ENCODE results near the gene PUM2.
A peak's percentile ranks its signal among the peaks of the same experiment; 100 is the strongest.

PUM2 gene

GRCh38 chr2:20350753-20351554, at the start of gene PUM2:
Gene PUM2, minus strand, starts transcription at chr2:20350844. Its CDS starts 23,484 bp downstream, at chr2:20327360.
- Histone ChIP-seq H3K27me3 (ENCODE audit: control insufficient read depth, insufficient read depth, low read length) (no peaks in the 10 kb centered on the region), H3K9ac (ENCODE audit: low read length) (peak within 1 kb of the TSS; percentile 80), H3K4me1 (ENCODE audit: control insufficient read depth, insufficient read depth, low read length) (peaks cover 19% of the 10 kb centered on the region), H3K36me3 (ENCODE audit: control insufficient read depth, insufficient read depth, low read length) (no peaks in the 10 kb centered on the region), H3K27ac (ENCODE audit: low read depth, low read length) (peak within 1 kb of the TSS; percentile 93), H3K4me3 (ENCODE audit: low read length) (peak within 1 kb of the TSS; percentile 95)

GRCh38 chr2:20400306-20400705, 49.7 kb upstream of the PUM2 start:
- H3K27ac ChIP-seq (ENCODE audit: low read depth, low read length) = no peak overlapping the region
- peaks cover 9% of the 10 kb centered on the region for H3K4me1 ChIP-seq (ENCODE audit: control insufficient read depth, insufficient read depth, low read length)
- H3K9ac ChIP-seq (ENCODE audit: low read length) = no peak overlapping the region
- H3K4me3 ChIP-seq (ENCODE audit: low read length) = no peak overlapping the region
- no peaks in the 10 kb centered on the region for H3K27me3 ChIP-seq (ENCODE audit: control insufficient read depth, insufficient read depth, low read length)
- no peaks in the 10 kb centered on the region for H3K36me3 ChIP-seq (ENCODE audit: control insufficient read depth, insufficient read depth, low read length)

- no peak overlapping the region for H3K9ac ChIP-seq (ENCODE audit: low read length)
- H3K4me1 ChIP-seq (ENCODE audit: control insufficient read depth, insufficient read depth, low read length) = peaks cover 9% of the 10 kb centered on the region
- H3K4me3 ChIP-seq (ENCODE audit: low read length) = no peak overlapping the region
- no peaks in the 10 kb centered on the region for H3K36me3 ChIP-seq (ENCODE audit: control insufficient read depth, insufficient read depth, low read length)
- H3K27me3 ChIP-seq (ENCODE audit: control insufficient read depth, insufficient read depth, low read length) = no peaks in the 10 kb centered on the region
- H3K27ac ChIP-seq (ENCODE audit: low read depth, low read length) = no peak overlapping the region
These were observed 48.4 kb upstream of the PUM2 start for GRCh38 chr2:20398956-20399567.

GRCh38 chr2:20397811-20398447, 47.3 kb upstream of the PUM2 start:
- H3K36me3 ChIP-seq (ENCODE audit: control insufficient read depth, insufficient read depth, low read length) = no peaks in the 10 kb centered on the region
- peaks cover under 1% of the 10 kb centered on the region for H3K4me1 ChIP-seq (ENCODE audit: control insufficient read depth, insufficient read depth, low read length)
- H3K27ac ChIP-seq (ENCODE audit: low read depth, low read length) = no peak overlapping the region
- H3K27me3 ChIP-seq (ENCODE audit: control insufficient read depth, insufficient read depth, low read length) = no peaks in the 10 kb centered on the region
- no peak overlapping the region for H3K4me3 ChIP-seq (ENCODE audit: low read length)
- H3K9ac ChIP-seq (ENCODE audit: low read length) = no peak overlapping the region

GRCh38 chr2:20396356-20397000, 45.8 kb upstream of the PUM2 start:
- H3K36me3 ChIP-seq (ENCODE audit: control insufficient read depth, insufficient read depth, low read length) = no peaks in the 10 kb centered on the region
- no peaks in the 10 kb centered on the region for H3K27me3 ChIP-seq (ENCODE audit: control insufficient read depth, insufficient read depth, low read length)
- no peaks in the 10 kb centered on the region for H3K4me1 ChIP-seq (ENCODE audit: control insufficient read depth, insufficient read depth, low read length)
- H3K4me3 ChIP-seq (ENCODE audit: low read length) = no peak overlapping the region
- H3K27ac ChIP-seq (ENCODE audit: low read depth, low read length) = no peak overlapping the region
- H3K9ac ChIP-seq (ENCODE audit: low read length) = no peak overlapping the region

- Histone ChIP-seq H3K27me3 (ENCODE audit: control insufficient read depth, insufficient read depth, low read length) (no peaks in the 10 kb centered on the region), H3K27ac (ENCODE audit: low read depth, low read length) (no peak overlapping the region), H3K9ac (ENCODE audit: low read length) (no peak overlapping the region), H3K36me3 (ENCODE audit: control insufficient read depth, insufficient read depth, low read length) (no peaks in the 10 kb centered on the region), H3K4me1 (ENCODE audit: control insufficient read depth, insufficient read depth, low read length) (peaks cover 3% of the 10 kb centered on the region), H3K4me3 (ENCODE audit: low read length) (no peak overlapping the region)
These were observed 43.3 kb upstream of the PUM2 start for GRCh38 chr2:20393986-20394385.

- Histone ChIP-seq H3K27ac (ENCODE audit: low read depth, low read length) (no peak overlapping the region), H3K9ac (ENCODE audit: low read length) (no peak overlapping the region), H3K27me3 (ENCODE audit: control insufficient read depth, insufficient read depth, low read length) (no peaks in the 10 kb centered on the region), H3K36me3 (ENCODE audit: control insufficient read depth, insufficient read depth, low read length) (no peaks in the 10 kb centered on the region), H3K4me1 (ENCODE audit: control insufficient read depth, insufficient read depth, low read length) (peaks cover 3% of the 10 kb centered on the region), H3K4me3 (ENCODE audit: low read length) (no peak overlapping the region)
These were observed 41.5 kb upstream of the PUM2 start for GRCh38 chr2:20391951-20392699.

- Histone ChIP-seq H3K27me3 (ENCODE audit: control insufficient read depth, insufficient read depth, low read length) (no peaks in the 10 kb centered on the region), H3K27ac (ENCODE audit: low read depth, low read length) (peak overlapping the region; percentile 21), H3K9ac (ENCODE audit: low read length) (no peak overlapping the region), H3K4me3 (ENCODE audit: low read length) (no peak overlapping the region), H3K36me3 (ENCODE audit: control insufficient read depth, insufficient read depth, low read length) (no peaks in the 10 kb centered on the region), H3K4me1 (ENCODE audit: control insufficient read depth, insufficient read depth, low read length) (peaks cover 3% of the 10 kb centered on the region)
These were observed 40.0 kb upstream of the PUM2 start for GRCh38 chr2:20390524-20391123.

- peaks cover 6% of the 10 kb centered on the region for H3K4me1 ChIP-seq (ENCODE audit: control insufficient read depth, insufficient read depth, low read length)
- H3K27ac ChIP-seq (ENCODE audit: low read depth, low read length) = no peak overlapping the region
- no peak overlapping the region for H3K9ac ChIP-seq (ENCODE audit: low read length)
- H3K36me3 ChIP-seq (ENCODE audit: control insufficient read depth, insufficient read depth, low read length) = no peaks in the 10 kb centered on the region
- H3K27me3 ChIP-seq (ENCODE audit: control insufficient read depth, insufficient read depth, low read length) = no peaks in the 10 kb centered on the region
- H3K4me3 ChIP-seq (ENCODE audit: low read length) = no peak overlapping the region
These were observed 34.3 kb upstream of the PUM2 start for GRCh38 chr2:20384953-20385352.

GRCh38 chr2:20382965-20383810, 32.5 kb upstream of the PUM2 start:
- Histone ChIP-seq H3K27me3 (ENCODE audit: control insufficient read depth, insufficient read depth, low read length) (no peaks in the 10 kb centered on the region), H3K36me3 (ENCODE audit: control insufficient read depth, insufficient read depth, low read length) (no peaks in the 10 kb centered on the region), H3K4me1 (ENCODE audit: control insufficient read depth, insufficient read depth, low read length) (peaks cover 14% of the 10 kb centered on the region), H3K4me3 (ENCODE audit: low read length) (no peak overlapping the region), H3K9ac (ENCODE audit: low read length) (no peak overlapping the region), H3K27ac (ENCODE audit: low read depth, low read length) (no peak overlapping the region)

- Histone ChIP-seq H3K9ac (ENCODE audit: low read length) (no peak overlapping the region), H3K27ac (ENCODE audit: low read depth, low read length) (peak overlapping the region; percentile 49), H3K27me3 (ENCODE audit: control insufficient read depth, insufficient read depth, low read length) (no peaks in the 10 kb centered on the region), H3K36me3 (ENCODE audit: control insufficient read depth, insufficient read depth, low read length) (no peaks in the 10 kb centered on the region), H3K4me3 (ENCODE audit: low read length) (no peak overlapping the region), H3K4me1 (ENCODE audit: control insufficient read depth, insufficient read depth, low read length) (peaks cover 14% of the 10 kb centered on the region)
These were observed 30.8 kb upstream of the PUM2 start for GRCh38 chr2:20381457-20381856.

All from rectal smooth muscle tissue (tissue), 1 donor.